Tibial artery (tissue), 4 donors: Measurements from ENCODE around the gene TLR1.
"Not testable (repeated sequence)": the region's sequence is repeated elsewhere in the genome, so short reads cannot be mapped to it uniquely, and the experiment has no call there.

Experiments used
- DNase-seq, 2 donors: peaks; one replicate each; pipeline ENCODE4 v3.0.0-alpha.2; 2019
- H3K27ac ChIP-seq, 2 donors: fragments of 200-600 bp; sonication (generic) in 1 of 2; 1 replicate in 1 of 2; 2 replicates in 1 of 2; pipeline ENCODE4 v1.5.1; 2018 to 2019; ENCODE audit warnings: mild to moderate bottlenecking in 1 of 2
- H3K27me3 ChIP-seq, 2 donors: fragments of 200-600 bp; sonication (generic) in 1 of 2; one replicate each; pipeline versions ENCODE4 v1.5.1 to v1.6.0; 2016 to 2019
- H3K36me3 ChIP-seq, 3 donors: fragments of 200-600 bp; sonication (generic) in 2 of 3; one replicate each; pipeline ENCODE4 v1.5.1; 2016 to 2019; ENCODE audit warnings: mild to moderate bottlenecking in 2 of 3
- H3K4me1 ChIP-seq, 4 donors: fragments of 200-600 bp; sonication (generic) in 2 of 4; 1 replicate in 3 of 4; 2 replicates in 1 of 4; pipeline ENCODE4 v1.5.1; 2016 to 2019
- H3K4me3 ChIP-seq, 2 donors: fragments of 200-600 bp; sonication (generic) in 1 of 2; 1 replicate in 1 of 2; 2 replicates in 1 of 2; pipeline ENCODE4 v1.5.1; 2018 to 2019; ENCODE audit warnings: mild to moderate bottlenecking in 2 of 2
- H3K9me3 ChIP-seq, 3 donors: fragments of 200-600 bp; sonication (generic) in 1 of 3; one replicate each; pipeline ENCODE4 v1.5.1; 2016 to 2019
- CTCF ChIP-seq, 2 experiments: fragments of 200-600 bp in 1 of 2; fragments of 450-650 bp in 1 of 2; IDR thresholded peaks; one replicate each; pipeline ENCODE4 v1.5.1; 2017 to 2019; ENCODE audit warnings: antibody characterized with exemption in 2 of 2, mild to moderate bottlenecking in 1 of 2, moderate library complexity in 1 of 2
- intact Hi-C: fragments of 100-400 bp; cut with DNase I; formaldehyde crosslinking; loops from one replicate; pipeline ENCODE4 v1.15.0; 2023; ENCODE audit warnings: low total_unique reads

TLR1 gene

GRCh38 chr4:38818441-38818976 lies 13.9 kb upstream of the TLR1 start:
- no peaks in the 10 kb centered on the region for H3K27me3 ChIP-seq
- no peaks in the 10 kb centered on the region for H3K4me1 ChIP-seq
- no peak for DNase-seq
- H3K27ac ChIP-seq, result no peak overlapping the region
- H3K9me3 ChIP-seq, result peaks cover 0 to 4% (median 0%) of the 10 kb centered on the region in 3 donors
- TF ChIP-seq CTCF (IDR thresholded peaks at IDR 0.05), result no peak
- intact Hi-C loops, result no loop called here
- no peak overlapping the region for H3K4me3 ChIP-seq
- no peaks in the 10 kb centered on the region for H3K36me3 ChIP-seq

GRCh38 chr4:38815885-38816782 lies 11.5 kb upstream of the TLR1 start:
- no peak overlapping the region for H3K4me3 ChIP-seq
- TF ChIP-seq CTCF (IDR thresholded peaks at IDR 0.05), result no peak
- no peak for DNase-seq
- no peaks in the 10 kb centered on the region for H3K27me3 ChIP-seq
- peaks cover 0 to 4% (median 0%) of the 10 kb centered on the region in 3 donors for H3K9me3 ChIP-seq
- H3K4me1 ChIP-seq, result no peaks in the 10 kb centered on the region
- H3K27ac ChIP-seq, result no peak overlapping the region
- no peaks in the 10 kb centered on the region for H3K36me3 ChIP-seq
- intact Hi-C loops, result no loop called here

- no peaks in the 10 kb centered on the region for H3K36me3 ChIP-seq
- intact Hi-C loops, result no loop called here
- H3K4me1 ChIP-seq, result no peaks in the 10 kb centered on the region
- no peak overlapping the region for H3K4me3 ChIP-seq
- DNase-seq, result no peak
- H3K9me3 ChIP-seq, result peaks cover 0 to 4% (median 0%) of the 10 kb centered on the region in 3 donors
- H3K27ac ChIP-seq, result no peak overlapping the region
- TF ChIP-seq CTCF (IDR thresholded peaks at IDR 0.05), result no peak
- no peaks in the 10 kb centered on the region for H3K27me3 ChIP-seq
These were observed 9.8 kb upstream of the TLR1 start for GRCh38 chr4:38814386-38814785.

- H3K36me3 ChIP-seq, result no peaks in the 10 kb centered on the region
- peaks cover 0 to 4% (median 0%) of the 10 kb centered on the region in 3 donors for H3K9me3 ChIP-seq
- H3K4me1 ChIP-seq, result no peaks in the 10 kb centered on the region
- TF ChIP-seq CTCF (IDR thresholded peaks at IDR 0.05), result no peak
- H3K27ac ChIP-seq, result no peak overlapping the region
- no peak overlapping the region for H3K4me3 ChIP-seq
- no peak for DNase-seq
- intact Hi-C loops, result no loop called here
- no peaks in the 10 kb centered on the region for H3K27me3 ChIP-seq
These were observed 6.7 kb upstream of the TLR1 start for GRCh38 chr4:38811297-38811696.

GRCh38 chr4:38807462-38807861 lies 2.9 kb upstream of the TLR1 start:
- H3K4me1 ChIP-seq, result peaks cover 0 to 16% (median 5%) of the 10 kb centered on the region in 4 donors
- H3K9me3 ChIP-seq, H3K27me3 ChIP-seq, H3K4me3 ChIP-seq, H3K27ac ChIP-seq, H3K36me3 ChIP-seq, DNase-seq, intact Hi-C loops: not testable (repeated sequence)

GRCh38 chr4:38806251-38806650 lies 1.7 kb upstream of the TLR1 start:
- H3K27me3 ChIP-seq, DNase-seq, intact Hi-C loops, H3K4me3 ChIP-seq, H3K9me3 ChIP-seq, H3K36me3 ChIP-seq: not testable (repeated sequence)
- Histone ChIP-seq H3K4me1 (peaks cover 0 to 16% (median 5%) of the 10 kb centered on the region in 4 donors), H3K27ac (peak overlapping the region in 1 of 2 donors; percentile 56)
